A673 (cell line): ENCODE data around the gene EDAR. TPM values are rescaled to one million over a fixed set of nuclear protein-coding genes. Genes with fewer than 3 reads are reported as not detected.

ENCODE experiments used
- BruUV-seq: library from RNA; stranded (reverse); fragments of 400-500 nt; replicated peaks from 2 replicates; lab custom pipeline; 2021; lab: Mats Ljungman, UMichigan
- CTCF ChIA-PET: fragments of 300-600 bp; sonication (Branson Sonifier 250); formaldehyde crosslinking; loops from one replicate; lab custom pipeline; 2022; ENCODE audit warnings: antibody characterized with exemption; lab: Charles Lee
- POLR2A ChIA-PET: fragments of 300-600 bp; sonication (Branson Sonifier 250); formaldehyde crosslinking; loops from one replicate; lab custom pipeline; 2022; ENCODE audit warnings: antibody characterized with exemption; ENCODE audit not compliant: low non-redundant PET; lab: Charles Lee
- DNase-seq: peaks from one replicate; pipeline ENCODE4 v3.0.0-alpha.2; 2015; ENCODE audit warnings: low spot score
- H3K27ac ChIP-seq: fragments of 200-600 bp; sonication (generic); 2 replicates; pipeline ENCODE4 v1.5.1; 2016; ENCODE audit warnings: mixed run types, low read depth, mild to moderate bottlenecking, mixed read lengths, antibody characterized with exemption, low read length; ENCODE audit not compliant: poor library complexity, severe bottlenecking
- H3K27me3 ChIP-seq: fragments of 200-600 bp; sonication (generic); replicated peaks from 2 replicates; pipeline ENCODE4 v1.6.1; 2017; ENCODE audit warnings: mixed run types, low read depth, mild to moderate bottlenecking, mixed read lengths, antibody characterized with exemption, low read length; ENCODE audit not compliant: insufficient read depth, poor library complexity
- H3K36me3 ChIP-seq: fragments of 200-600 bp; sonication (generic); 2 replicates; pipeline ENCODE4 v1.6.1; 2016; ENCODE audit warnings: mixed run types, mild to moderate bottlenecking, mixed read lengths, antibody characterized with exemption, low read length; ENCODE audit not compliant: insufficient read depth, poor library complexity, severe bottlenecking
- H3K4me1 ChIP-seq: fragments of 200-600 bp; sonication (generic); 2 replicates; pipeline ENCODE4 v1.6.1; 2017; ENCODE audit warnings: mixed run types, mild to moderate bottlenecking, mixed read lengths, antibody characterized with exemption, low read length; ENCODE audit not compliant: insufficient read depth, poor library complexity, severe bottlenecking
- H3K4me3 ChIP-seq: fragments of 200-600 bp; sonication (generic); 2 replicates; pipeline ENCODE4 v1.5.1; 2016; ENCODE audit warnings: low read depth, mixed run types, mild to moderate bottlenecking, mixed read lengths, low read length; ENCODE audit not compliant: poor library complexity, severe bottlenecking
- H3K9me3 ChIP-seq: fragments of 200-600 bp; sonication (generic); 2 replicates; pipeline ENCODE4 v1.6.1; 2016; ENCODE audit warnings: mixed run types, low read depth, mild to moderate bottlenecking, mixed read lengths, antibody characterized with exemption, low read length; ENCODE audit not compliant: poor library complexity, severe bottlenecking
- EZH2 ChIP-seq: fragments of 200-600 bp; sonication (generic); IDR thresholded peaks from 2 replicates; pipeline ENCODE4 v1.6.1; 2017; ENCODE audit warnings: borderline replicate concordance, low read depth, mild to moderate bottlenecking, mixed read lengths, antibody characterized with exemption, low read length; ENCODE audit not compliant: poor library complexity, severe bottlenecking
- intact Hi-C: fragments of 100-400 bp; cut with micrococcal nuclease; formaldehyde crosslinking; loops from one replicate; pipeline ENCODE4 v1.10.0; 2022; ENCODE audit not compliant: unreplicated experiment
- total RNA-seq: library from RNA; stranded (reverse); gene quantifications from 2 replicates; pipeline ENCODE4 v1.2.3, GENCODE V29; 2021
- TF ChIP-seq, protein P1 (sequence below): fragments of 300-800, 200-600 bp; sonication (generic); conservative IDR thresholded peaks from 2 replicates; pipeline ENCODE4 v1.5.1; 2017; ENCODE audit warnings: low read depth, mild to moderate bottlenecking, antibody characterized with exemption, low read length, moderate library complexity, mixed read lengths

Gene EDAR
- total RNA-seq, 1 experiment from 2014 or later = not detected

DNA sequence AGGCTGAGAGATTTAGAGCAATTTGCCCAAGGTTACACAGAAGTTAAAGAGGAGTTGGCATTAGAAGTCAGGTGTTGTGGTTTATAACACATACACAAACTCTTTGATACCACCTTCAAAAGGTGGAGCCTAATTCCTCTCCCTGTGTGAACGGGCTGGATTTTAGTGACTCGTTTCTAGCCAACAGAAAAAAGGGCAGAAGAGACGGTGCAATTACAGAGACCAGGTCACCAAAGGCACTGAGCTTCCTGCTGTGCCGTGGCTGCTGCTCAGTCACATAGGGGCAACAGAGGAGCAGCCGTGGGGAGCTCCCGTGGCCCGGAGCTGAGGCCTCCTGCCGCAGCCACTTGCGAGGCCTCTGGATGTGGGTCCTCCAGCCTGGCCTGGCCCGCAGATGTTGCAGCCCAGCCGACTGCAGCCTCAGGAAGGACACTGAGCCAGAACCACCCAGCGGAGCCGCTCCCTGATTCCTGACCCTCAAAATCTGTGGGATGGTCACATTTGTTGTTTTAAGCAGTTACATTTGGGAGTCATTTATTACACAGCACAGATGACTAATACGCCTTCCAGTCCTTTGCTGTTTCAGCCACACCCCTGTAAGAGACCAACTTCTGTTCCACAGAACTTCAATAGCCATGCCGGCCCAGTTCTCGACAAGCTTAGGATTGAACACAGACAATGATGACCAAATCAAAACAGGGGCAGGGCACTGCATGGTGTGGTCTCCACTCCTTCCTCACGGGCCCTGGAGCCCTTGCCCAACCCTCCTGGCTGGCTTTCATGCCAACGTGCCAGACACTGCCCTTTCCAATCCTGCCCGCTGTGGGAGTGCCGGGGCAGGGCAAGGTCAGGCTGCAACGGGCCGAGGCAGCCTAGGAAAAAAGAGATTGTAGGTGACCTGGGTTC, 17.1 kb downstream of the EDAR start:
- POLR2A ChIA-PET = no interaction called here
- no peak overlapping the region for H3K4me3 ChIP-seq
- BruUV-seq = no TSS peak
- H3K4me1 ChIP-seq = no peaks in the 10 kb centered on the region
- DNase-seq = no peak
- no peaks in the 10 kb centered on the region for H3K9me3 ChIP-seq
- intact Hi-C loops = no loop called here
- no peaks in the 10 kb centered on the region for H3K36me3 ChIP-seq
- H3K27ac ChIP-seq = no peak overlapping the region
- no peak for TF ChIP-seq EZH2
- CTCF ChIA-PET = no interaction called here
- no peaks in the 10 kb centered on the region for H3K27me3 ChIP-seq

DNA sequence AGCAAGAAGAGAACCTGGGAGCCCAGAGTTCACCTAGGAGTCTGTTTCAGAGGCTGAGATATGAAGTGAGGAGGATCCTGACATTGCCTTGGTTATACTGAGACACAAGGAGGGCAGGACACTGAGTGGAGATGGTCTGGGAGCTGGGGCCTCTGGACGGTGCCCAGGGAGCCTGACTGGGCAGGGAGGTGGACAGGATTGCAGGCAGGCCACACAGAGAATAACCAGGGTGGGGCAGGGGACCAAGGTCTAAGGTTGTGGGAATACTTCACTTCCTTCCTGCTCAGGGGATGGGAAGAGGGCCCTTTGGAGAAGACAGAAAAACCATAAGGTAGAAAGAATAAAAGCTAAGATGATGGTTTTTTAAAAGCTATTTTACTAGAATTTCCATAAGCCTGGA, 18.7 kb downstream of the EDAR start:
- H3K27me3 ChIP-seq = no peaks in the 10 kb centered on the region
- H3K4me1 ChIP-seq = no peaks in the 10 kb centered on the region
- no peak for TF ChIP-seq EZH2
- TF ChIP-seq, protein P1, sequence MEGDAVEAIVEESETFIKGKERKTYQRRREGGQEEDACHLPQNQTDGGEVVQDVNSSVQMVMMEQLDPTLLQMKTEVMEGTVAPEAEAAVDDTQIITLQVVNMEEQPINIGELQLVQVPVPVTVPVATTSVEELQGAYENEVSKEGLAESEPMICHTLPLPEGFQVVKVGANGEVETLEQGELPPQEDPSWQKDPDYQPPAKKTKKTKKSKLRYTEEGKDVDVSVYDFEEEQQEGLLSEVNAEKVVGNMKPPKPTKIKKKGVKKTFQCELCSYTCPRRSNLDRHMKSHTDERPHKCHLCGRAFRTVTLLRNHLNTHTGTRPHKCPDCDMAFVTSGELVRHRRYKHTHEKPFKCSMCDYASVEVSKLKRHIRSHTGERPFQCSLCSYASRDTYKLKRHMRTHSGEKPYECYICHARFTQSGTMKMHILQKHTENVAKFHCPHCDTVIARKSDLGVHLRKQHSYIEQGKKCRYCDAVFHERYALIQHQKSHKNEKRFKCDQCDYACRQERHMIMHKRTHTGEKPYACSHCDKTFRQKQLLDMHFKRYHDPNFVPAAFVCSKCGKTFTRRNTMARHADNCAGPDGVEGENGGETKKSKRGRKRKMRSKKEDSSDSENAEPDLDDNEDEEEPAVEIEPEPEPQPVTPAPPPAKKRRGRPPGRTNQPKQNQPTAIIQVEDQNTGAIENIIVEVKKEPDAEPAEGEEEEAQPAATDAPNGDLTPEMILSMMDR = no peak
- no peak overlapping the region for H3K4me3 ChIP-seq
- no peaks in the 10 kb centered on the region for H3K36me3 ChIP-seq
- BruUV-seq = no TSS peak
- DNase-seq = no peak
- POLR2A ChIA-PET = no interaction called here
- CTCF ChIA-PET = no interaction called here
- no peak overlapping the region for H3K27ac ChIP-seq
- intact Hi-C loops = no loop called here
- H3K9me3 ChIP-seq = no peaks in the 10 kb centered on the region

DNA sequence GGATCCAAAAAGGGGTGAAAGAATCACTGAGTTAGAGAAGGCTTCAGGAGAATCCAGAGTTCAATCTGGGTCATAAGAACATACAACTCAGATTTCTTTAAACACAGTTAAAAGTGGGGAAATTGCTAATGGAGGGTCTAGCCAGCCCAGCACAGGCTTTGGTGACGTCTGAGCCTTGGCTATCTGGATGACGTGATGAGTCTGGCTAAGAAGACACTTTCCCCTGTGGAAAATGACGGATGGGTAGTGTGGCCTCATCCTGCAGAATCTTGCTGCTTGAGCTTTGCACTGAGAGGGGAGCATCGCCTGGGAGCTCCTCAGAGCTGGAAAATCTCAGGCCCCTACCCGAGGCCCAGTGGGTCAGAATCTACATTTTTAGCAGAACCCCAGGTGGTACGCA, 19.2 kb downstream of the EDAR start:
- DNase-seq = no peak
- no peak overlapping the region for H3K4me3 ChIP-seq
- H3K4me1 ChIP-seq = no peaks in the 10 kb centered on the region
- H3K36me3 ChIP-seq = no peaks in the 10 kb centered on the region
- no TSS peak for BruUV-seq
- ChIA-PET POLR2A (no interaction called here), CTCF (no interaction called here)
- TF ChIP-seq, protein P1 = no peak
- TF ChIP-seq EZH2 = no peak
- no peak overlapping the region for H3K27ac ChIP-seq
- H3K9me3 ChIP-seq = no peaks in the 10 kb centered on the region
- H3K27me3 ChIP-seq = no peaks in the 10 kb centered on the region
- intact Hi-C loops = no loop called here

DNA sequence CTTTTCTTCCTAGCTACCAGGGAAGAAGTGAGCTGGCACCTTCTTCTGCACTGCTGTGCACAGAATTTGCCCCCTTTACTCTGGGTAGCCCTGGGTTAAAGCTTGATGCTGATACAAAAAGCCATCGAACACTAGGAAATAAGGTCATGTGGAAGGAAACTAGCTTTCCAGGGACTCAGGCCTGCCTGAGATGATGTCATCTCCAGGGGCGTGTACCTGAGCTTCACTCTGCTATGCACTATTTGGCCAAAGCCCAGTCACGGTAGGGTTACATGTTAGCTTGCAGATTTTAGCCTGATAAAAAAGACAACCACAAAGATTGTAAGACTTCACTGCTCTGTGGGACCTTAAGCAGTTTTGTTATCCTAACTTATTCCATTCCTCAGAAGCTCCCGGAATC, 20.4 kb downstream of the EDAR start:
- ChIA-PET POLR2A (interaction anchor here (0.5 kb wide), 1 partner anchor 11 kb away, joined by 3 read pairs; no protein-coding TSS in a partner anchor), CTCF (no interaction called here)
- H3K9me3 ChIP-seq = no peaks in the 10 kb centered on the region
- H3K4me3 ChIP-seq = no peak overlapping the region
- H3K27me3 ChIP-seq = no peaks in the 10 kb centered on the region
- H3K36me3 ChIP-seq = no peaks in the 10 kb centered on the region
- TF ChIP-seq, protein P1 = no peak
- no peak for TF ChIP-seq EZH2
- H3K27ac ChIP-seq = no peak overlapping the region
- DNase-seq = no peak
- no peaks in the 10 kb centered on the region for H3K4me1 ChIP-seq
- intact Hi-C loops = no loop called here
- no TSS peak for BruUV-seq
